HG03060 (cell line): Measurements from ENCODE around the gene FGFR1OP2.
"Not testable (repeated sequence)": the region's sequence is repeated elsewhere in the genome, so short reads cannot be mapped to it uniquely, and the experiment has no call there.

ENCODE experiments used
- ATAC-seq: cut with Tn5 transposase; IDR thresholded peaks from one replicate; pipeline ENCODE4 v1.9.1; 2021; ENCODE audit warnings: low read depth, moderate number of reproducible peaks; ENCODE audit not compliant: unreplicated experiment

FGFR1OP2 gene

DNA sequence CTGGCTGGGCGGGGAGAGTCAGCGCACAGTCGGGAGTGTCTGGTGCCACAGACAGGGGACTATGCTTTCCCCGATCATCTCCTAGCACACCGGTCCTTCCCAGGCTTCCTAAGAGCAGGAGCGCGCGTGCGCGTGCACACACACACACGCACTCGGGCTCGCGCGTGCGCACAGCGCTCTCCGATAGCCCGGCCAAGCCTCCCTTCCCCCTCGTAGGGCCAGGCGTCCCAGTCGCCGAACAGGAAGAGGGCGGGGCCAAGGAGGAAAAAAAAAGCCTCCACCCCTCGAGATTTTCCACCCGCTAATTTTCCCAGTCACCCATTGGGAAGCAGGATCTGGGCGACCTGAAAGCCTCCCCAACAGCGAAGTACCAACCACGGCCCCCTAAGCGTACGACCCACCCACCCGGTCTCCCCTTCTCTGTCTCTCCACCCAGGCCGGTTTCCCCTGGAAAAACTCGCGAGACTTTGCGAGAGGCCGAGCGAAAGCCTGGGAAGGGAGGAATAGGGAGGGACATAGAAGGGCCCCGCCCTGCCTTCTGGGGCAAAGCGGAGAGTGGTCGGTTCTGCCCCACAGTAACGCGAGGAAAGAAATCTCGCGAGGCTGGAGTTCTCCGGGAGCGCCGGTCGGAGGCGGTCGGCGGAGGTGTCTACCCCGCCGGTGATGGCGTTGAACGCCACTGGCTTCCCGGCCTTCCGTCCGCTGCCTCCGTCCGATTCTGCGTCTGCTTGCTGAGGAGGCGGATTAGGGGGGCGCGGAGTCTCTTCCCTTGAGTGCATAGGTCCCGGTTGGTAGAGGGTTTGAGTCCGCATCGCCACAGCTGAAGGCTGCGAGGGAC, at the start of gene FGFR1OP2, which contains the start of gene INTS13:
TSS of gene FGFR1OP2 (plus strand) at position 608 of the 838 bp plus-strand sequence. CDS start 15,689 bp downstream, outside the sequence.
TSS of gene INTS13 (minus strand) at position 119 of the 838 bp plus-strand sequence. CDS start 1,178 bp downstream, outside the sequence.
- ATAC-seq: peak; percentile 66

DNA sequence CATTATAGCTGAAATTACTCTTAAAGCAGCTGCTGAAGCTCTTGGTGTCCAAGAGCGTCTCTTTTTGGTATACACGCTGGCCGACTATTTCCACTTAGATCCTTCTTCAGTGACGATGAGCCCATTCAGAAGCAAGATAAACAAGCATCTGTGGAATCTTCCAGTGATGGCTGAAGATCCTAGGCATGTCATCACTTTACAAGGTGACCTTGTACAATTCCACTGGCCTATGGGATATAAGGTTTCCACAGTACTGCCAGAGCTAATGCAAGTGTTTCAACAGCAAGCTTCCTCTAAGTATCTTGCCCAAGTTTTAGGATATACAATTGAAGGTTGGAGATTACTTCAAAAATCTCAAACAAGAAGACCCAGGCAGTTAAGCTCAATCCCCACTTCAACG, 47.5 kb upstream of the FGFR1OP2 start:
- no peak for ATAC-seq

DNA sequence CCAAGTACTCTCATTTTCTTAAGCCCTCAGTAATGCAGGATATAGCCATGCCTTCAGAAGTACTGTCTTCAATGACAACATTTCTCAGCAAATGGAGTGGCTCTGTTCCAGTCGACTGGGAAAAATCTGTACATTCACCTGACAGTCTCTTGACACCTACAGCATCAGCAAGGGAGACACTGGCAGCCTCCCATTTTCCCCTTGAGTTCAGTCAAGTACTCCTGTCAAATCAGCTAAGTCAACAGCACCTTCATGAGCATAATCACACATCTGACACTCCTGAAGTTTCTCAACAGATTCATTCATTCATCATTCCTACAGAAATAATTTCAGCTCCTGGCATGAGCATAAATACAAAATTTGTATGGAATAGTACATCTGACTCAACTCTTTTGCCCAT, 46.6 kb upstream of the FGFR1OP2 start:
- no peak for ATAC-seq

DNA sequence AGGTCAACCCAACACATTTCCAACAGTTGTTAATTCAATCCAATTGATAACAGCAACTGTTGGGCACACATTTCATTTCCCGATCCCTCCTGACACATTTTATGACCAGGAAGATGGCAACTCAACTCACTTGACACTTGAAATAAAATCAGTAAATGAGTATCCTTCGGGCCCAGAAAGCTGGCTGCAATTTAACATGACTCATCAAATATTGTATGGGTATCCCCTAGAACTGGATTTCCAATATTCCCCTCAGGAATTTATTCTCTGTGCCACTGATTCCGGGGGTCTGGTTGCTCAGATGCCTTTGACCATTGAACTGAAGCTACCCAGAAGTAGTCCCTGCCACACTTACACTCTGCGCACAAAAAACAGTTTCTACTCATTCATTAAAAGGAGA, 42.6 kb upstream of the FGFR1OP2 start:
- ATAC-seq: no peak

DNA sequence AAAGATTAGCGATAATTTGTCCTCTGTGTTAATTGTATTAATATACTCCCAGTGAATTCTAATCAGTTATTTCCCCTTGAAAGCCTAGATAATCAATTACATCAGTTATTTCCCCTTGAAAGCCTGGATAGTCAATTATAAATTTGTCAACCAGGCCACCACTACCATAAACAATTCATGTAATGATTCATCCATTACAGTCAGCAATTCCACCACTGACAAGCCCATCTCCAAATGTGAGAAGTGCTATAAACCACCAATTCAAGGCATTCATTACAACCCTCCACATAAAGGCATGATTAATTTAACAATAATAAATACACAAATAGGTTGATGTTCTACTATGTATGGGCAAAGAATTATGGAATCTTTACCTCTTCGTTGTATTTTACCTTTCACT, 41.4 kb upstream of the FGFR1OP2 start:
- no peak for ATAC-seq

DNA sequence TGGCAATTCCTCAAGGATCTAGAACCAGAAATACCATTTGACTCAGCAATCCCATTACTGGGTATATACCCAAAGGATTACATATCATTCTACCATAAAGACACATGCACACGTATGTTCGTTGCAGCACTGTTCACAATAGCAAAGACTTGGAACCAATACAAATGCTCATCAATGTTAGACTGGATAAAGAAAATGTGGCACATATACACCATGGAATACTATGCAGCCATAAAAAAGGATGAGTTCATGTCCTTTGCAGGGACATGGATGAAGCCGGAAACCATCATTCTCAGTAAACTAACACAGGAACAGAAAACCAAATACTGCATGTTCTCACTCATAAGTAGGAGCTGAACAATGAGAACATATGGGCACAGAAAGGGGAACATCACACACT, 34.9 kb upstream of the FGFR1OP2 start:
- not testable (repeated sequence) for ATAC-seq

DNA sequence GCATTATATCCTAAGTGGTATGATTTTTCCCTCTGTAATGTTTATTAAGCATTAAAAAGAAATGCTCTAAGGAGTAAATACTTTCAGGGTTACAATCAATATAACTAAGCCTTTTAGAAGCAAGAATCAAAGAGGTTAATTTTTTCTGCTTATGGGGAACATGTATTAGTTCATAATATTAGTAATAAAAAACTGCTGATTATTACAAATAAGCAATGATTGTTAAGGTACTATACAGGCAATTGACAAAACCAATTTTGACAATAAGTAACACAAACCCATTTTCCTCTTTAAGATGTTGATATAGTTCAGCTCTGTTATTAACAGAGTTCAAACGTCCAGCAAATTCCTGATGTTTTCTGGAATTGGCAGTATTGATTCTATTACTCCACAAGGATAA, 32.2 kb upstream of the FGFR1OP2 start:
- no peak for ATAC-seq

DNA sequence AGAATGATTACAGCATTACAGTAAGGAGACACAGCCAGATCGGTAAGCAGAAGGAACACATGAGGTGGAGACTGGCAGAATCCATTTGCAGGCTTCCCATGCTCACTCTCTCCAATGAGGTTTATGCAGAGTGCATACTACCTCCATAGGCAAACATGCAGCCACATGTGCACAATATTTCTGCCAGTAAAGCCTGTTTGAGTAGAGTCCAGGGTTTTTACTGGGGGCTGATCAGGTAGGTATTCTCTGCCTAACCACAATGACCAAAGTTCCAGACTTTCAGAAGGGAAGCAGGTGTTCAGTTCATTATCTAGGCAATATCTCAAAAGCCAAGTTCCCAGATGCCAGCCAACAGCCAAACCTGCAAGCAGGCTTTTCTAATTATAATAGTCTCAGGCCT, 31.6 kb upstream of the FGFR1OP2 start:
- ATAC-seq: no peak

DNA sequence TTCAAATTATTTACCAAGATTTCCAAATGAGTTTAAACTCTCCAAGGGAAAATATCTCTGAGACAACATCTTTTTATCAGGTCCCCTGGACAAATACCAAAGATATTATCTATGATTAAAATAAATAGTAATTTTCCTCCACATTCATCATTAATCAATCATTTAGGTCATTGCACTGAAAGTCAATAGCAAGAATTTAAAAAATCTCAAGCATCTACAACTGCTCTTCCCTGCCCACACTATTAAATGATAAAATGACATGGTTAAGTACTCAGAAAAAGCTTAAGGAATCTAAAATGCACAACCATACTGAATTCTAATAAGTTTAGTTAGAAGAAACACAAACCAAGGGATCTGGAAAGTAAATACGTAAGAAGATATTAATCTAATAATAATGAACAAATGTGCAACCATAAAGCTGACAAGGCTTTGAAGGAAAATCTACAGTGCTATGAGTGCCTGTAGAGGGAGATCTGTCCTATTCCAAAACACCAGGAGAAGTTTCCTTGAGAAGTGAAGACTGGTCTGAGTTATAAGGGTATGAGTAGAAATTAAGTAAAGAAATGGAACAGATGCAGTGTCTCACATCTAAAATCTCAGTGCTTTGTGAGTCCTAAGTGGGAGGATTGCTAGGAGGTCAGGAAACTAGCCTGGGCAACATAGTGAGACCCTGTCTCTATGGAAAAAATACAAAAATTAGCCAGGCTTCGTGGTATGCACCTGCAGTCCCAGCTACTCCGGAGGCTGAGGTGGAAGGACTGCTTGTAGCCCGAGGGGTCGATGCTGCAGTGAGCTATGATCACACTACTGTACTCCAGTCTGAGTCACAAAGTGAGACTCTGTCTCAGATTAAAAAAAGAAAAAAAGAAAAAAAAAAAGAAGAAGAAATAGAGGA, 19.7 kb upstream of the FGFR1OP2 start:
- ATAC-seq: no peak

DNA sequence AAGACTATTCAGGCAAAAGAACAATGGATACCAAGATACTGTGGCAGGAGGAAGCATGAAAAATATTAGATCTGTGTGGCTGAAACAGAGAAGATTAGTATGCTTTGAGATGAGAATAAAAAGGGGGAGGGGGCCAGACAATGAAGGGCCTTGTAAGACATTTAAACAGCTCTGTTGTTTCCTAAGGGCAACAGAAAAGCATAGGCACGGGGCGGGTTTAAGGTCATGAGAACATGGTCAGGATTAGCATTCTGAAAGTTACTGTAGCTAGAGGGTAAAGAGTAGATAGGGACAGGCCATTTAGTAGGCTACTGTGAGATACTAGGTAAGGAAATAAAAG, 19.1 kb upstream of the FGFR1OP2 start:
- no peak for ATAC-seq

DNA sequence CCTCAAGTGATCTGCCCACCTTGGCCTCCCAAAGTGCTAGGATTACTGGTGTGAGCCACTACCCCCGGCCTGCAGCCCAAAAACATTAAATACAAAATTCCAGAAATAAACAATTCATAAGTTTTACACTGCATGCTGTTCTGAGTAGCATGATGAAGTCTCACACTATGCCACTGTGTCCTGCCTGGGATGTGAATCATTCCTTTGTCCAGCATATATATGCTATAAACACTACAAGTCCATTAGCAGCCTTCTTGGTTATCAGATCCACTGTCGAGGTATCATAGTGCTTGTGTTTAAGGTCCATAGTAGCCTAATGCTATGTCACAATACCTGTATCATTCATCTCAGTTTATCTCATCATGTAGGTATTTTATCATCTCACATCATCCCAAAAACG, 16.4 kb upstream of the FGFR1OP2 start:
- no peak for ATAC-seq

DNA sequence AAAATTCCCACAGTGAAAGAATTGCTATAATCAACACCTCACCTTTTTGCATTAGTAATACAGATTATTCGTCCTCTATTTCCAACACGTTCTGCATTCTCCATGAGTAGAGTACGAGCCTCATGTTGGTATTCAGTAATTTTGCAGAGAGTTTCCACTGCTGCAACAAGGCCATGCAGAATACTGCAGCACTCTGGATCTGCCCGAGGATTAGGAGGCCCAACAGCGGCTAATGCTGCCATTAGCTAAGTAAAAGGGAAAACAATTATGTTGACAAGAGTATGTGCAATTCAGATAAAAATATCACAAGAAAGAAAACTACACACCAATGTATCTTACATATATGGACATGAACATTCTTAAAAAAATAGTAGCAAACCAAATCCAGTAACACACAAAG, 9.6 kb upstream of the FGFR1OP2 start:
- ATAC-seq: no peak

DNA sequence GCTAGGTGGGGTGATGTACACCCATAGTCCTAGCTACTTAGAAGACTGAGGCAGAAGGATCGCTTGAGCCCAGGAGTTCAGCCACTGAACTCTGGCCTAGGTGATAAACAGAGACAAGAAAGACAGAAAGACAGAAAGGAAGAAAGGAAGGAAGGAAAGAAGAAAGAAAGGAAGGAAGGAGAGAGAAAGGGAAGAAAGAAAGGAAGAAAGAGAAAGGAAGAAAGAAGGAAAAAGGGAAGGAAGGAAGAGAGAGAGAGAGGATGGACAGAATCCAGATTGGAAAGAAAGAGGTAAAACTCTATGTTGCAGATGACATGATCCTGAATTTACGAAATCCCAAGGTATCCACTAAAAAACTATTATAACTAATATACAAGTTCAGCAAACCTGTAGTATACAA, 8.7 kb upstream of the FGFR1OP2 start:
- ATAC-seq: no peak

DNA sequence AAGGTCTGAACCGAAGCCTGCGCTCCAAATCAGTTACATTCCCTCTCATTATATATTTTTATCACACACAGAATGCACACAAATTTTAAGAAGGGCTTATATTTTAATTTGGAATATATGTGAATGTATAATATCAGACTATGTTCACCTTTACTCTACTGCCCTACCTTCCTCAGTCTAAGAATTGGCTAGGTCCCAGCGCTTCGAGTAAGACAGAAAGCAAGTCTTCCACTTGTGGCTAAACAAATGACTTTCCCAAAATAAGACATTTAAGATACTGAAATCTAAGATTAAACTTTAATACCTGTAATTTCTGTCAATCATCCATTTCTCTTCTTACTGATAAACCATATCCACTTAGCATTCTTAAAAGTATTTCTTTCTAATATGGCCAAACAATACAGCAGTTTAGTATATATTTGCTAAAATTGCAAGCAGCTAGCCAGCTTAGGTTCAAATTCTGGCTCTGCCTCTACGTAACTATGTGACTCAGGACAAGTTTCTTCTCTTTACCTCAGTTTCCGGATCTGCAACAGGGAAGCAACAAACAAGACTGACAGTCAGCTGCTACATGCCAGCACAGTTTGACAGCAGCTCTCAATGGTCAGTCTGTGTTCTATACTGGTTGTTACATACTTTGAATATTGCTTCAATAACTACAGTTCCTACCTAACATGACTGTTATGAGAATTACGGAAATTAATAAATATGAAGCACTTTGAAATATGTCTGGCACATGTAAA, 2.5 kb upstream of the FGFR1OP2 start:
- ATAC-seq: no peak

DNA sequence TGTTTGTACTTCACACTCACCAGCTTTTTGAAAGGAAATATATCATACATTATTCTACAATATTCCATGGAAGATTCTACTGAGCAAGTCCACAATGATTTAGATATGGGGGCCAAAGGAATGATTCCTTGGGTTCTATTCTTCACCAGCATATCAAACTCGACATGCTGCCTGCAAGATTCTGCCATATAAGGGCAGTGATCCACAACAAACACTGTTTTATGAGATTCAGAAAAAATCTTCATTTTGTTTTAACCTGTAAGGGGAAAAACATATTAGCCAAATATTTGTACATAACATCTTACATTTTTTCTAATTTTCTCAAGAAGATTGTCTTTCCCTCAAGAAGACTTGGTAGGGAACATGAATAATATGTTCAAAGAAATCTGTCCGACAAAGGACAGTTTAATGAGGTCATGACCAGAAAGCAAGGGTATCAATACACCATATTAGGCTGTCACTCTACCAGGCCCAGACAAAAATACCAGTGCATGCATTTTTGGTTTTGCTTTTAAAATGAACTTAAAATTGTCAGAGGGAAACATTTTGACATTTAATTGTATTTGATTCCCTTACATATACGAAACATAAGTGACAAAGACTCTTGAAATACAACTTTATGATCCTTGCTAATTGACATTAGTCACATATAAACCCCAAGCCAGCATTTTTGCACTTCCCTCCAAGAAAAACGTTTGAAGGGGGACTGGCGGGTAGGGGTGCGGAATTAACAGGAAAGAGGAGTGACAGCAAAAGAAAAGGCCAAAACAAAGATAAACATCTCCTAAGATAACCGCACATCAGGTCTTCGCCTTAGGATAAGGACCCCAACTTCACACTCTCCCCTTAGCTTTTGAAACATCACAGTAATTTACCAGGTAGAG, 1.5 kb upstream of the FGFR1OP2 start:
- no peak for ATAC-seq

DNA sequence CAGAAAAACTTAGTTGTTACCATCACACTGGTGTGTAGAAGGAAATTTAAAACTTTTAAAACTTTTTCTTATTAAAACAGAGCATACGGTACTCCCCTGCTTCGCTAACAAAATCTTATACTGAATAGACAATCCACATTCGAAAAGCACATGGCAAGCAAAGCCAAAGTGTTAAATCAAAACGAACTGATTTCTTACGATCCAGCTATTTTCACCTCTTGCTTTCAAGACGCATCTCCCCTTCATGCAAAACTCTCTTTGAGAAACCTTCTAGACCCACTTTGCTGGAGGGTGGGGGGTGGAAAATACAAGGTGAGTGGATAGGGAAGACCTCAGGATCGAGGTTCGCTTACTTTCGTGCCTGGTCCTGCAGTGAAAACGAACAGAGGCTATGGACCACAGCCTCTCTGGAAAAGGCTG, 817 bp upstream of the FGFR1OP2 start:
- ATAC-seq: no peak

DNA sequence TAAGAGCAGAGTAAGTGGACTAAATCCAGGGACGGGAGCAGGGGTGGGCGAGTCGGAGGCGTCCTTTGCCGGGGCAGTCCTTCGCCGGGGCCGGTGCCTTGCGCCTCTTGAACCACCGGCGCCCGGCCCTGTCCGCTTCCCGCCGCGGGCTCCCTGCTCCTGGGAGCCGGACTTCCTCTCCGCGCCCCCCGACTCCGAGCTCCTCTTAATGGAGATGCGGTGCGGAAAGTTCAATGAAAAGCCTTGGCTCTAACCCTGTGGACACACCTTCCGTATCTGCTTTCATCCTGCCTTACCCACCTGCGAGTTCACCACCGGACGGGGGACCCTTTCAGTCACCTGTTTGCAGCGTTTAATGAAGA, 412 bp downstream of the FGFR1OP2 start:
- ATAC-seq: no peak

DNA sequence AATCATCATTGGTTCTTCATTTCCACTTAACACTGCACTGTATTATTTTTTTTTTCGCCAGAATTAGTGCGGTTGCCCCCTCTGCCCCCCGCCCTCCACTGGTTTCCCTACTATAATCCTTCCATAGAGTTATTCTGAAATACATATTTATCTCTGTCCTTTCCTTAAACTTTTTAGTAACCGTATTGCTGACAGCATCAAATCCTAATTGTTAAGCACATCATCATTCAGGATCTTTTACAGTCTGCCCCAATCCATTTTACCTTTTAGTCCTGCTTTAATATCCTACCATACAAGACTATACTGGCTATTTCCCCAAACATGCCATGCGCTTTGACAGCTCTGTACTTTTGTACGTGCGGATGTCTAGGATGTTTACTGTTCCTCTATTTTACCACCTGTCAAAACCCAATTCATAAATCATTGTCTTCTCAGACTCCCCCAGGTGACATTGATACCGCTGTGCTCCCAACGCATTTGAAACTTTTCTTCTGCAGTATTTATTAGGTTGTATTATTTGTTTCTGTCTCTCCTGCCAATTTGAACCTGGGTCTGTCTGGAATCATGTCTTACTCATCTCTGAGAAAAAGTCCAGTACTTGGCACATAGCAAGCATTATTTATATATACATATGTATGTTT, 1.0 kb downstream of the FGFR1OP2 start:
- ATAC-seq: no peak

DNA sequence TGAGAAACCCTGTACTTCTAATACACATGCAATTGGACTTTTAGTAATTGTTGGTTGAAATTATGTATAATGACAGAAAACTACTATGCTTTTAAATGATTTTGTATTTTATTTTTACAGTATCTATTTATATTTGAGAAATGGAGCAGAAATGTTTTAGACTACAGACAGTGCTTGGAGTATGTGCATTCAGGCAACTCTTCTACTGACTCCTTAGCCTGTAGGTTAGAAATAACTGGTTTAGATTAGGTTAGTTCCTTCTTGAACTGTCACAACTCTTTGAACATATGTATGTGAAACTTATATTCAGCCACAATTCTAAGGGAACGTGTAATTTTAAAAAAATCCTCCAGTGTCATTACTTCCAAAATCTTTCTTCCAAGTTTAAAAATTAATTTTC, 1.7 kb downstream of the FGFR1OP2 start:
- ATAC-seq: no peak
